GM21528 (cell line): ENCODE measurements around the gene EVA1C.
"Not testable (repeated sequence)": the region's sequence is repeated elsewhere in the genome, so short reads cannot be mapped to it uniquely, and the experiment has no call there.

ENCODE experiments used
- ATAC-seq: cut with Tn5 transposase; IDR thresholded peaks from one replicate; pipeline ENCODE4 v1.9.1; 2021; ENCODE audit warnings: mild to moderate bottlenecking, moderate library complexity; ENCODE audit not compliant: unreplicated experiment, low FRiP score

EVA1C gene

DNA sequence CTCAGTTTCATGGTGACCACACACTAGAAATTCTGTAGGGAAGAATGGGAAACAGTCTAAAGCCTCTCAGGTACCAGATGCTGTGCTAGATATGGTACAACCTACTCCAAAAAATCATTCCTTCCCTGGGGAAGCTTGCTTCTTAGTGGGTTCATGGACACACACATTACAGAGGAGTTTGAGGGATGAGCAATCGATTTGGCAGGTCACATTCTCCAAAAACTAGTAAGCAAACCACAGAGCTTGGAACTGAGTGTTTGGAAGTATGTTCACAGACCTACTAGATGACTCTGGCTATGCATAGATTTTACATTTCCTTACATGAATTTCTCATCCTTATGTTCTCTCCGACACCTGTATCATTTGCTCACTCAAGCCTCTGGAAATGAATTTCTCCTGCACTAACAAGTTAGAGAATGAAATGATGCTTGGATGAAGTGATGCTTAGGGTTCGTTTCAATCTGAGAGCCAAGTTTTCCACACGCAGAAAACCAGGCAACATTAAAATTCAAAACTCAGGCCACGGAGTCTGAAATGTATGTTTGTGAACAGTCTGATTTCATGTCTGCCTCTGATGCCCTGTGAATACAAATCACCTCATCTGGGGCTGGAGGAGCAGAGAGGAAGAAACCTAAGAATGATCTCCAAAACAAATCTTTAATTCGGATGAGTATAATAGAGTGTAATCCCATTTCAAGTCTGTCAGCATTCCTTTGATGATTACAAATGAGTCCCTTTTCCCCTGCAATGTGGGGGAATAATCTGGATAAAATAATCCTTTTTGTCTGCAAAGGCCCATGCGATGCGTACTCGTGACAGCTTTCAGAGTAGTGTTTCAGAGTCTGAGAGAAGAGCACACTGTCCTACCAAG is 11.0 kb downstream of the EVA1C start:
- no peak for ATAC-seq

DNA sequence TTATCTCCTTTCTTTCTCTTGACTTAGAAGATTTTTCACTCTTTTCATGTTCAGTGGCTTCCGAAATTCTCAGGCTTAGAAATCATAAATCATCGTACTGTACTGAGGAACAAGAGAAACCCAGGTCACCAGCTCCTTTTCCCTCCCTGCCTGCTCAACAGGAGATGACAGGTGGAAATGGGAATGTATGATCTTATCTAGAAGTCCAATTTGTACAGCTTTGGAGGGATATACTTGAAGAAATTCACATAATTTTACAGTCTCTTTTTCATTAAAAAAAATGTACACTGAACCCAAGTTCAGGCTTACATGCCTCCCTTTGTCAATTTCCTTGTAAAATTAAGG is 11.7 kb downstream of the EVA1C start:
- ATAC-seq, result no peak

DNA sequence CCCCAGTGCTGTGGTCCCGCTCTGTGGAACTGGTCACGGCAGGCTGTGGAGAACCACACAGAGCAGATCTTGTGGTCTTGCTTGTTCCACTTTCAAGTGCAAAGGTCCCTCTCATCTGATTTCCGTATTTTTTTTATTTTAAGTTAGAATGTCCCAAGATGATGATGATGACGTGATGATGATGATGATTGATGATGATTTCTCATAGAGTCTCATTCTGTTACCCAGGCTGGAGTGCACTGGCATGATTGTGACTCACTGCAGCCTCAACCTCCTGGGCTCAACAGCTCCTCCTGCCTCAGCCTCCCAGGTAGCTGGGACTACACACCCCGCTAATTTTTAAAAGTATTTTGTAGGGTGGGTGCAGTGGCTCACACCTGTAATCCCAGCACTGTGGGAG is 12.2 kb downstream of the EVA1C start:
- no peak for ATAC-seq

GRCh38 chr21:32425628-32426027 is 13.1 kb downstream of the EVA1C start:
- no peak for ATAC-seq

GRCh38 chr21:32426066-32426465 is 13.6 kb downstream of the EVA1C start:
- no peak for ATAC-seq

DNA sequence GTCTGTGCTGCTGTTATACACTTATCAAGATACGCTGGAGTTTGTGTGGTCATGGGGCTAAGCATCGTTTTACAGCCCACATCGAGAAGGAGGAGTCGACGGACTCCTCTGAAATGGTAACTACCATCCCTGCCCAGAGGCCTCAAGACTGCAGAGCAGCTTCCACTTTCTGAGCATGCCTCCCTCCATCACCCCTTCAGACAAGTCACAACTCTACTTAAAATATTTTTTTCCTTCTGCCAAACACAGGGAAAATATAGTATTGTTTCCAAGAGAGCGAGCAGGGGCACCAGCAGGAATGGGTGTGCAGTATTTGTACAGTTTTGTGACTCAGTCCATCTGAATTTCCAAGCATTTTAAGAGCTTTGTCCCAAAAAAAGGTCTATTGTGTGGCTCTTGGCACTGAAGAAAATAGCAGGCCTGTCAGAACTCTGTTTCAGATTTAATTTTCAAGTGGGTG is 14.1 kb downstream of the EVA1C start:
- ATAC-seq, result no peak

DNA sequence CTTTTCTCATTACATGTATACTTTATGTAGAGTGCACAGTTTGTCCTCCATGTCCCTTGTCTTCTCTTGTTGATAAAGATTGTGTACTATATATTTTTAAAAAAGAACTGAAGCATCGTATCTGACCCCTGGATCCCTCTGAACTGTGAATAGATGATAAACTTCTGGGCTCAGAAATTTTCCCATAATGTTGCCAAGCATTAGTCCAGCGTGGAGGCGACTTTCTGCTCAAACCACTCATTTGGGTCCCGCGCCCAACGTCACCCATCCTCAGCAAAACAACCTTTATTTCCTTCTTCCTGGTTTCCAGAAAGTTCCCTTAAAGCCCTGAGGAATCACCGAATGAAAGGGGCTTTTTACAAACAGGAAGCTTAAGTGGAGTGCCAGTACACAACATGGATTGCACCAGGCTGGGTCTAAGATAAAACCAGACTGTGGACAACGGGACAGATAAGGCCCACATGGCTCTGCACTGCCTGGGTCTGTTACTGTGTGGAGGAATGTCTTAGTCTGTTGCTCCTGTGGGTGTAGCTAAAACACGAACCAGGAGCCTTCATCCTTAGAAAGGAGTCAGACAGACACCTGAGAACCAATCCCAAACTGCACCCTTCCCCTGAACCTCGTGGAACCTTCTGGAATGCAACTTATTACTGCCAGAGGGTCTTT is 15.6 kb downstream of the EVA1C start:
- no peak for ATAC-seq

DNA sequence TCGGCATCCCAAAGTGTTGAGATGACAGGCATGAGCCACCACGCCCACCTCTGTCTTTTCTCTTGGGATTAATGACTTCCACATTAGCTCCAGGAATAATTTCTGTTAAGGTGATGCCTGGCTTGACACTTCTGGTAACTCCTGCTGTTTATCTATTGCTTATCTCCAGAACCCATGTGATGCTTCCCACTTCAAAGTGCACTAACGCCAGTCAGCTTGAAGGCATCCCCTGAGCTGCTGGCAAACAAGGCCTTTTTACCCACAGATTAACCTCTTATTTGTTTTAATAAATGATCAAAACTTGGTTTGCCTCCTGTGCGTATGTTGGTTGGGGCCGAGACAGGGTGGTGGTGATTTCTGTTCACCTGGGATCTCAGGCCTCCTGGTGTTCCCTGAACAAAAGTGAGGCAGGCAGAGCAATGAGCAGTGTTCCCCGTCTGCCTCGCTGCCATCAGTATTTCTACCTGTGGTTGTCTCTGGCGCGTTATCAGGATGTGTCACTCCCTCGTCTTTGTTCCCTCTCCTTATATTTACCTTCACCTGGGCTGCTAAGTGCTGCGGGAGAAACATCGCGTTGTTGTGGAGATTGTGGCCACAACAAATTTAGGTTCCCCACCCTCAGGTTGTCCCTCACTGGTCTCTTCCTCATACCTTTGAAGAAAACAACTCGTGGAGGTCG is 20.6 kb downstream of the EVA1C start:
- ATAC-seq, result not testable (repeated sequence)

- ATAC-seq, result no peak
Measured at GRCh38 chr21:32437729-32438128, 25.2 kb downstream of the EVA1C start.

DNA sequence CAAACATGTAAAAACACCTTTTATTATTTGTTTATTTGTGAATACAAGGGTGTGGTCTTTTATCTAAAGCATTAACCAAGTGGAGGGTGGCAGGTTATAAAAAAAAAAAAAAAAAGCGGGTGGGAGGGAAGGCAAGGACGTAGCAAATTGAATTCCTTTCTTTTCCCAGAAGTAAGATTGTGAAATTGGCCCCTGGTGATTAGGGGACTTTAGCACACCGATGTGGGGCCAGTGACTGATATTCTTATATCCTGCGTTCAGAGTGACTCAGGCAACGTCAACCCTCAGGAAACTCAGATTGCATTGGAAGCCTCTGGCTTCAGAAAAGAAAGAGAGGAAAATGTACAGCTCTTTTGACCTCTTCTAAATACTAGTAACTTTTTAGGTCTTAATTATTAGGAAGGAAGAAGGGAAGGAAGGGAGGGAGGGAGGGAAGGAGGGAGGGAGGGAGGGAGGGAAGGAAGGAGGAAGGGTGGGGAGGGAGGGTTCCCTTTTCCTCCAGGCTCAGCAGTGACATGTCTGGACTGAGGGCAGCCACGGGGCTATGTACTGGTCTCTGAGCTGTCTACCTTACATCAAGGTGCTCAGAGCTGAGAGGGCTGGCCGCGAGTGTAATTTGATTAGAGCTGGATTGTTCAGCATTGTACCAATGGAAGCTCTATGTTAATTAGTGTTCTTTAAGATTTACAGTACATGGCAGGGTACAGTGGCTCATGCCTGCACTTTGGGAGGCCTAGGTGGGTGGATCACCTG is 30.2 kb downstream of the EVA1C start:
- no peak for ATAC-seq

- no peak for ATAC-seq
Measured at GRCh38 chr21:32445101-32445500, 32.6 kb downstream of the EVA1C start.

- ATAC-seq, result not testable (repeated sequence)
Measured at GRCh38 chr21:32446440-32446839, 33.9 kb downstream of the EVA1C start.

- ATAC-seq, result no peak
Measured at GRCh38 chr21:32447224-32447623, 34.7 kb downstream of the EVA1C start.

GRCh38 chr21:32448803-32449594 is 36.5 kb downstream of the EVA1C start:
- ATAC-seq, result no peak

GRCh38 chr21:32450881-32451701 is 38.6 kb downstream of the EVA1C start:
- ATAC-seq, result not testable (repeated sequence)

DNA sequence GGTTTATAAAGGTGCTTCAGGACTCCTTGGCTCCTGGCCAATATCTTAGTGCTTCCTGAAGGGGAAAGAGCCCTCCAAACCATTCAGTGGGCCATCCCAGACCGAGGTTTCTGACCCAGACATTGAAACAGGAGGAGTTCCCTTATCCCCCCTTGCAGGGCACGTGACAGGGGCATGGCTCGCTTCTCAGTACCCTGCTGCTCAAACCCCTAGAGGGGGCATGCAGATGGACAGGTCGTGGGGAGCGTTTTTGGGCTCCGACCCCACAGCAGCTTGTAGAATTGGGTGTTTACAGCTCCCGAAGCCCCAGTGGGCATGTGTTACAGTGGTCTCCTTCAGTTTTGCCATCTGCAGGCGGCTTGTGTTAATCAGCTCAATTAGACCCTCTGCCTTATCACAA is 39.7 kb downstream of the EVA1C start:
- ATAC-seq, result not testable (repeated sequence)

DNA sequence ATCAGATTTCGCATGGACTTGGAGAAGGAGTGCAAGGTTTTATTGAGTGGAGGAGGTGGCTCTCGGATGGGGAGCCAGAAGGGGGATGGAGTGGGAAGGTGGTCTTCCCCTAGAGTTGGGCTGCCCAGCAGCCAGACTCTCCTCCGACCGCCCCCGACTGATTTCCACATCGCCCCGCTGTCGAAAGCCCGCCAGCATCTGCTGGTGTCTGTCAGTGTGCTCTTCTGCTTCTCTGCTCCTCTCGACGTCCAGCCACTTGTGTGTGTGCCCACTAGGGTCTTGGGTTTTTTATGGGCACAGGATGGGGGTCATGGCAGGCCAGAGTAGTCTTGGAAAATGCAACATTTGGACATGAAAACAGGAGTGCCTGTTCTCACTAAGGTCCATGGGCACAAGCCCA is 40.1 kb downstream of the EVA1C start:
- no peak for ATAC-seq

GRCh38 chr21:32455548-32455947 is 43.0 kb downstream of the EVA1C start:
- ATAC-seq, result no peak

DNA sequence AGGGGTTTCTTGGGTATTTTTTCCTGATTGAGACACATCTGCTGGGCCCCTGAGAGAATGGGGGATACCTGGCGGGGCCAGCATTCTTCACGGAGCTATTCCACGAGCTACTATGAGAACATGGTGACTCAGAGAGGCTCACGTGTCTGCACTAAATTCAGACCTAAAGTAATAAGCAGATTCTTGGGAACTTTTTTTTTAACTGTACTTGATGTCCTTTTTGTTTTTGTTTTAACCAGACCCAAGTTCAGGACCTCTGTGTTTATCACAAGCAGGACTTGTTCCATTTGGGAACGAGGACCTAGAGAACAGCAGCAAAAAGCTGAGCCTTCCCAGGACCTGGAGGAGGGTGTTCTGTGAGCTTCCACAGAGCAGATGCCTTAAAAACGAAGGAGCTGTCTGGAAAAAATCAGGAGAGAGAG is 44.0 kb downstream of the EVA1C start:
- no peak for ATAC-seq
